Thymus (tissue), 14 donors: ENCODE measurements around the gene ETFB. TPM values are rescaled to one million over a fixed set of nuclear protein-coding genes. Genes with fewer than 3 reads are reported as not detected.
"Not testable (repeated sequence)": the region's sequence is repeated elsewhere in the genome, so short reads cannot be mapped to it uniquely, and the experiment has no call there.

Experiments
- DNase-seq, 9 donors: peaks; one replicate each; pipeline ENCODE4 v3.0.0-alpha.2; 2013; ENCODE audit warnings: low spot score in 9 of 9, low read depth in 6 of 9, missing footprints in 1 of 9
- H3K27ac ChIP-seq, 2 donors: one replicate each; pipeline ENCODE4 v1.5.1; 2013; ENCODE audit warnings: control low read depth in 1 of 2, low read depth in 1 of 2, low read length in 1 of 2, mild to moderate bottlenecking in 1 of 2, moderate library complexity in 1 of 2
- H3K27me3 ChIP-seq, 2 donors: one replicate each; pipeline ENCODE4 v1.5.1; 2013; ENCODE audit warnings: low read length in 1 of 2; ENCODE audit not compliant: control insufficient read depth in 2 of 2, insufficient read depth in 1 of 2
- H3K36me3 ChIP-seq, 2 donors: one replicate each; pipeline ENCODE4 v1.5.1; 2013; ENCODE audit warnings: low read length in 1 of 2, mild to moderate bottlenecking in 1 of 2, moderate library complexity in 1 of 2; ENCODE audit not compliant: control insufficient read depth in 2 of 2, insufficient read depth in 2 of 2
- H3K4me1 ChIP-seq, 2 donors: one replicate each; pipeline ENCODE4 v1.5.1; 2013; ENCODE audit warnings: low read length in 2 of 2; ENCODE audit not compliant: control insufficient read depth in 2 of 2, insufficient read depth in 2 of 2
- H3K4me3 ChIP-seq, 2 donors: one replicate each; pipeline ENCODE4 v1.5.1; 2013; ENCODE audit warnings: low read length in 2 of 2, control low read depth in 1 of 2, mild to moderate bottlenecking in 1 of 2
- H3K9me3 ChIP-seq, 2 donors: one replicate each; pipeline ENCODE4 v1.5.1; 2013; ENCODE audit warnings: low read length in 1 of 2, mild to moderate bottlenecking in 1 of 2; ENCODE audit not compliant: control insufficient read depth in 2 of 2, insufficient read depth in 1 of 2
- WGBS: extraction: QIAGEN DNeasy Blood & Tissue Kit; methylation state at CpG from one replicate; pipeline ENCODE4 v1.1.7; 2013; 5-methylcytosine and 5-hydroxymethylcytosine counted together
- long read RNA-seq, 10 donors: transcript quantifications; one replicate each; lab custom pipeline, GENCODE V29; 2026
- polyA plus RNA-seq: library from polyadenylated mRNA; stranded (reverse); fragments of 200-250 nt; gene quantifications from one replicate; pipeline ENCODE4 v1.2.3, GENCODE V29; 2013
- total RNA-seq: library from RNA; stranded (reverse); fragments of 120-200 nt; gene quantifications from one replicate; pipeline ENCODE4 v1.2.4, GENCODE V29; 2013
- donor health status: healthy.

The ETFB gene
- total RNA-seq (89.2 TPM), polyA plus RNA-seq (121 TPM)
- long read RNA-seq, donor 1, transcript ETFB-201 (6 exons, 900 nt): major isoform, 9 of 9 reads
- long read RNA-seq, donor 1, partial matches to known transcripts: 0 of 9 reads
- long read RNA-seq, donor 1, other reads (novel, unspliced or antisense): 0 of 9 reads
- long read RNA-seq, donor 2, transcript ETFB-202 (5 exons, 3,551 nt): minor isoform, 5 of 242 reads
- long read RNA-seq, donor 2, transcript ETFB-201 (6 exons, 900 nt): major isoform, 171 of 242 reads
- long read RNA-seq, donor 2, partial matches to known transcripts: 62 of 242 reads
- long read RNA-seq, donor 2, other reads (novel, unspliced or antisense): 0 of 242 reads
- long read RNA-seq, donor 3, transcript ETFB-202 (5 exons, 3,551 nt): minor isoform, 9 of 215 reads
- long read RNA-seq, donor 3, transcript ETFB-201 (6 exons, 900 nt): major isoform, 116 of 215 reads
- long read RNA-seq, donor 3, partial matches to known transcripts: 86 of 215 reads
- long read RNA-seq, donor 3, other reads (novel, unspliced or antisense): 0 of 215 reads
- long read RNA-seq, donor 4, transcript ETFB-202 (5 exons, 3,551 nt): minor isoform, 5 of 72 reads
- long read RNA-seq, donor 4, transcript ETFB-201 (6 exons, 900 nt): major isoform, 52 of 72 reads
- long read RNA-seq, donor 4, partial matches to known transcripts: 14 of 72 reads
- long read RNA-seq, donor 4, other reads (novel, unspliced or antisense): 0 of 72 reads
- long read RNA-seq, donor 5, transcript ETFB-202 (5 exons, 3,551 nt): minor isoform, 10 of 226 reads
- long read RNA-seq, donor 5, transcript ETFB-201 (6 exons, 900 nt): major isoform, 126 of 226 reads
- long read RNA-seq, donor 5, partial matches to known transcripts: 86 of 226 reads
- long read RNA-seq, donor 5, other reads (novel, unspliced or antisense): 0 of 226 reads
- long read RNA-seq, donor 6, transcript ETFB-201 (6 exons, 900 nt): major isoform, 64 of 98 reads
- long read RNA-seq, donor 6, partial matches to known transcripts: 32 of 98 reads
- long read RNA-seq, donor 6, other reads (novel, unspliced or antisense): 0 of 98 reads
- long read RNA-seq, donor 7, transcript ETFB-201 (6 exons, 900 nt): major isoform, 46 of 77 reads
- long read RNA-seq, donor 7, transcript ETFB-202 (5 exons, 3,551 nt): minor isoform, 5 of 77 reads
- long read RNA-seq, donor 7, partial matches to known transcripts: 24 of 77 reads
- long read RNA-seq, donor 7, other reads (novel, unspliced or antisense): 0 of 77 reads
- long read RNA-seq, donor 8, transcript ETFB-201 (6 exons, 900 nt): major isoform, 29 of 42 reads
- long read RNA-seq, donor 8, partial matches to known transcripts: 11 of 42 reads
- long read RNA-seq, donor 8, other reads (novel, unspliced or antisense): 0 of 42 reads
- long read RNA-seq, donor 9, transcript ETFB-201 (6 exons, 900 nt): major isoform, 60 of 77 reads
- long read RNA-seq, donor 9, partial matches to known transcripts: 12 of 77 reads
- long read RNA-seq, donor 9, other reads (novel, unspliced or antisense): 0 of 77 reads
- long read RNA-seq, donor 10, transcript ETFB-201 (6 exons, 900 nt): major isoform, 79 of 97 reads
- long read RNA-seq, donor 10, partial matches to known transcripts: 14 of 97 reads
- long read RNA-seq, donor 10, other reads (novel, unspliced or antisense): 0 of 97 reads

DNA sequence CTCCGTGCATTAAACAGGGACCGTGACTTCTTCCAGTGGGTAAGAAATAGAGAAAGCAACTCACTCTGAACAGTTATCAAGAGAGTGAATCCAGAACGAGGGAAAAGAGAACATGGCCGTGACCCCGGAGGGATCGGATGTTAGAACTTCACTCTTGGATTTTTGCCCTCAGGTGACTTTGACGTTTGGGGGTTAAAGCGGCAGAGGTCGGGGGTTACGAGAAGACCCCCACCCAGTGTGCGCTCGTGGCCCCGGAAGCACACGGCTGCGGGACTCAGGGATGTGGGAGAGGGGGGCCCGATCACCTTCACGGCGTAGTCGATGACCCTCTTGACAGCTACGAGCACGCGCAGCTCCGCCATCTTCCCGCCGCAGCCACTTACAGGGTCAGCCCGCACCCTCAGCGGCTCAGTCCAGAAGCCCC lies at the start of gene ETFB:
Gene ETFB, minus strand, starts transcription at position 424 of the 424 bp plus-strand sequence. Its CDS starts 62 bp downstream, at position 362.
- no peak for DNase-seq
- Histone ChIP-seq H3K9me3 (no peaks in the 10 kb centered on the region), H3K4me3 (peak within 1 kb of the TSS; percentile 69 to 85), H3K27me3 (no peaks in the 10 kb centered on the region), H3K36me3 (no peaks in the 10 kb centered on the region), H3K27ac (peak within 1 kb of the TSS; percentile 85 to 88), H3K4me1 (peaks cover 10 to 58% of the 10 kb centered on the region in 2 donors)
- WGBS: under 1% methylated on average over 27 of the region's 27 CpGs

DNA sequence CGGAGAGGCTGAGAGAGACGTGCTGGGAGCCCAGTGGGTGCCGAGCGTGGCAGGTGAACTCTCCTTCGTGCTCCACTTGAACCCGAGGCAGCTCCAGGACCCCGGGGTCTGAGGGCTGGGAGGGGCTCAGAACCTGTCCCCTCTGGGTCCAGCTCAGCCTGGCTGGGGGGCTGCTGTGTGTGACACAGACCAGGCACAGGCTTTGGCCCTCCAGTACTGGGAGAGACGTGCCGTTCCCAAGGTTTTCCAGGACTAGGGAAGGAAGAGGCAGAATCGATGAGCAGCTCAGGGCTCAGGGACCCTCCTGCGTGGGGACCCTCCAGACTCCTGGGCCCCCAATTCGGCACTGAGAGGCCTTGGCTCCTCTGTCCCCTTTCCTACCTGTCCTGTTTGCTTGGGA lies 49.0 kb upstream of the ETFB start:
- Histone ChIP-seq H3K4me1 (peaks cover 0 to 4% of the 10 kb centered on the region in 2 donors), H3K36me3 (no peaks in the 10 kb centered on the region), H3K27ac (no peak overlapping the region), H3K9me3 (no peaks in the 10 kb centered on the region), H3K27me3 (peaks cover 2 to 6% of the 10 kb centered on the region in 2 donors), H3K4me3 (no peak overlapping the region)
- WGBS: 94% methylated on average over 12 of the region's 12 CpGs
- DNase-seq: no peak

DNA sequence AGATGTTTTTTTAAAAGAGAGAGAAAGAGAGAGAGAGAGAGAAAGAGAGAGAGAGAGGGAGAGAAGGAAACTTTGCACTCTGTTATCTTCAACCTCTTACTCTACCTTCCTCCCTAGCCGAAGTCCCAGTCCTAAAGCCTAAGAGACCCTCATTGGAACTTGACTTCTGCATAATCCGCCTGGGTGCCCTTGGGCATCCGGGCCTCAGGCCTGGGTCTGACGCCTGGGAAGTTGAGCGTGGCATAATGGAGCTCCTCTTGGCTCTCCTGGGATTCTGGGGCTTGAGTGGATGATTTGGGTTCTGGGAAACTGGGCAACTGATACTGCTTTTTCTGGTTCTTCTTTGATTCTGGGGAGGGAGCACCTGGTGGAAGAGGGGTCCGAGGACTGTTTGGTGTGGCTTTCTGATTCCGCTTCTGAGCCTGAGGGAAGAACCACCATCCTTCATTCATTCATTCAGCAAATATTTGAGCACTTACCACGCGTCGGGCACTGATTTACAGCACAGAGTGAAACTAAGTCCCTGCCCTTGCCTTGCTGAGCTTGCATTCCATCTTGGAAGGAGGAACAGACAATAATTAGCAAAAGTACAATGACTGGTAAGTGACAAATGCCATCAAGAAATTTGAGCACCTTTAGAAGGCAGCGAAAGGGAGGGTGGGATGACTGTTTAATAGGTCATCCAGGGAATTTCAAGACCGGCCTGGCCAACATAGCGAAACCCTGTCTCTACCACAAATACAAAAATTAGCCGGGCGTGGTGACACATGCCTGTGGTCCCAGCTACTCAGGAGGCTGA lies 45.0 kb upstream of the ETFB start:
- WGBS: 94% methylated on average over 15 of the region's 15 CpGs
- Histone ChIP-seq H3K4me1 (peaks cover 0 to 16% of the 10 kb centered on the region in 2 donors), H3K36me3 (no peaks in the 10 kb centered on the region), H3K27me3 (no peaks in the 10 kb centered on the region), H3K27ac (no peak overlapping the region), H3K9me3 (no peaks in the 10 kb centered on the region), H3K4me3 (no peak overlapping the region)
- DNase-seq: no peak

DNA sequence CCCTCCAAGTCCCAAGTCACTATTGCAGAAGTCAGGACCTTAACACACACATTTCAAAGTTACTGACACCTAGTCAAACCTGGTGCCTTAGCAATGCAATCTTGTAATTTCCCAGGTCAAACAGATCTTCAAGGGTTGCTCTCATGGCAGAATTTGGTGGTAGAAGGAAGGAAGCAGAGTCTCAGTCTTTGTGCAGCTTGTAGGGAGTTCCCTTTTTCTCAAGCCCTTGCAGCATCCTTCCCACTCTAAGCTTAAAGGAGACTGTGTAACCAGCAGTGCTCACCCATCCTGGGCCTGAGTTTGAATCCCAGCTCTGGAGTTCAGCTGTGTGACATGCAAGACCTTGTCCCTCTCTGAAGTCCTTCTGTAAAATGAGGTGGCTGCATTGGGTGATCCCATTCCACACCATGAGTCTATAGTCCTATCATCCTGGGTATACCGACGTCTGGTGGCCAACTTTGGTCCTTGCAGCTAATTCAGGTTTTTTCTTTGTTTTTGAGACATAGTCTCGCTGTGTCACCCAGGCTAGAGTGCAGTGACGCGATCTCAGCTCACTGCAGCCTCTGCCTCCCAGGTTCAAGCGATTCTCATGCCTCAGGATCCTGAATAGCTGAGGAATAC lies 41.4 kb upstream of the ETFB start:
- Histone ChIP-seq H3K27me3 (no peaks in the 10 kb centered on the region), H3K4me3 (no peak overlapping the region), H3K9me3 (peaks cover 0 to 9% of the 10 kb centered on the region in 2 donors), H3K4me1 (peaks cover 0 to 16% of the 10 kb centered on the region in 2 donors), H3K36me3 (no peaks in the 10 kb centered on the region), H3K27ac (no peak overlapping the region)
- 60% methylated on average over 6 of the region's 6 CpGs for WGBS
- peak in 1 of 9 donors; percentile 48 for DNase-seq

DNA sequence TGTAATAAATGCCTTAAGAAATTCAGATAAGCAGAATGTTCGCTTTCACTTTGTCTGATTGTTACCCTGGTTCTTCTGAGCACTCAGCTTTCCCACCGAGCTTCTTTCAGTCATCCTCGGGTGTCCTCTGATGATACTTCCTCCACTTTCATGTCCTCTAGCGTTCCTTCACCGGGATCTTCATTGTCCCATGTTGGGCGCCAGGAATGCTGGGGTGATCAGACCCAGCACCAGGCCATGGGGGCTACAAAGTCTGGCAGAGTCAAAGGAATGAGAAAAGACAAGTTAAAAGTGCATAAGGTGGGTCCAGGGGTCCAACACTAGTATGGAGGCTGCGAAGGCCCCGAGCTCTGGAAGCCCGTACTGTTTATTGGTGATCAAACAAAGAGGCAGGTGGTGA lies 35.9 kb upstream of the ETFB start:
- DNase-seq: no peak
- no peaks in the 10 kb centered on the region for H3K36me3 ChIP-seq
- H3K4me3 ChIP-seq: no peak overlapping the region
- peaks cover 3 to 16% of the 10 kb centered on the region in 2 donors for H3K9me3 ChIP-seq
- no peak overlapping the region for H3K27ac ChIP-seq
- peaks cover 0 to 13% of the 10 kb centered on the region in 2 donors for H3K4me1 ChIP-seq
- H3K27me3 ChIP-seq: no peaks in the 10 kb centered on the region
- WGBS: 94% methylated on average over 9 of the region's 9 CpGs

DNA sequence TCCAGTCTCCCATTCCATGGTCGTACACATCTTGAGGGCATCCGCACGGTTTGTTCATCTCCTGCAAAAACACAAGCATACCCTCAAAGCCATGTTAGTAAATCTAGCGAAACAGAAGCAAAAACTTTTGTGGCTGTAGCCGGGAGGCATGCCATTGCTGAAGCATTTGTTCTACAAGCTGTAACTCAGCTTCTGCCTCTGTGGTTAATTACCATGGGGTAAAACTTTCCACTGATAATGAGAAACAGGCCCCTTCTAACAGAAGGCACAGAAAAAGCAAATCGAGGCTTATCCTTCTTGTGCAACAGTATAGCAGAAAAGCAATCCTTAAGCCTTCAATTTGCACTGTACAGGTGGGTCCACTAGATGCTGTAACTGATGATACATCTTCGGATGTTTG lies 33.7 kb upstream of the ETFB start:
- not testable (repeated sequence) for DNase-seq, H3K4me3 ChIP-seq, H3K36me3 ChIP-seq, H3K27me3 ChIP-seq
- Histone ChIP-seq H3K4me1 (peaks cover 0 to 18% of the 10 kb centered on the region in 2 donors), H3K9me3 (peaks cover 3 to 16% of the 10 kb centered on the region in 2 donors), H3K27ac (peak overlapping the region in 1 of 2 donors; percentile 80)
- 93% methylated on average over 7 of the region's 7 CpGs for WGBS

DNA sequence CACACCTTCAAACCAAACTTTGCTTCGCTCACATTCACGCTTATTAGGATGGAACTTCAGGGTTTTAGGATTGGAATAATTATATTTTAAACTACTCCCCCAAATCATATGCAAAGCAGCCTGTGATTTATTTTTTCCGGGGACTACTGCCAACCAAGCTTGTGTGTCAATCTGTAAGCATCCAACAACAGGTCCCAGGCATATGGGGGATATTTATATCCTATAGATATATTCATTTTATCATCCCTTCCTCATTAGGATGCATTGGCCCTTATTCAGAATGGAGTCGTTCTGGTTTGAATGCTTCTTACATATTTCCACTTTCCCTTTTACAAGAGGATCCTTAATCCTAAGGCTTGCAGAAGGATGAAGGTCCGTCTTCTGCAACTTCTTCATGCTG lies 33.0 kb upstream of the ETFB start:
- Histone ChIP-seq H3K9me3 (peaks cover 3 to 16% of the 10 kb centered on the region in 2 donors), H3K36me3 (no peaks in the 10 kb centered on the region), H3K4me1 (peaks cover 0 to 25% of the 10 kb centered on the region in 2 donors), H3K4me3 (no peak overlapping the region), H3K27ac (no peak overlapping the region), H3K27me3 (no peaks in the 10 kb centered on the region)
- DNase-seq: no peak
- 98% methylated on average over 5 of the region's 5 CpGs for WGBS
